GM18861 (cell line): Measurements from ENCODE around the gene HCN4.

ENCODE experiments used
- ATAC-seq: cut with Tn5 transposase; IDR thresholded peaks from one replicate; pipeline ENCODE4 v1.9.1; 2021; ENCODE audit not compliant: unreplicated experiment

Gene HCN4

GRCh38 chr15:73346735-73347312 lies 21.9 kb downstream of the HCN4 start:
- no peak for ATAC-seq

GRCh38 chr15:73345658-73346057 lies 23.1 kb downstream of the HCN4 start:
- ATAC-seq: no peak

- ATAC-seq: no peak
These were observed 24.7 kb downstream of the HCN4 start for GRCh38 chr15:73344056-73344455.

- ATAC-seq: no peak
These were observed 26.7 kb downstream of the HCN4 start for GRCh38 chr15:73341886-73342600.

- no peak for ATAC-seq
These were observed 28.1 kb downstream of the HCN4 start for GRCh38 chr15:73340502-73341192.

GRCh38 chr15:73338606-73339374 lies 30.0 kb downstream of the HCN4 start:
- no peak for ATAC-seq

- ATAC-seq: no peak
These were observed 30.7 kb downstream of the HCN4 start for GRCh38 chr15:73338058-73338457.

GRCh38 chr15:73337187-73337586 lies 31.6 kb downstream of the HCN4 start:
- ATAC-seq: no peak

GRCh38 chr15:73336756-73337155 lies 32.0 kb downstream of the HCN4 start:
- no peak for ATAC-seq

- ATAC-seq: no peak
These were observed 33.3 kb downstream of the HCN4 start for GRCh38 chr15:73335471-73335870.

- no peak for ATAC-seq
These were observed 33.7 kb downstream of the HCN4 start for GRCh38 chr15:73335026-73335425.

- no peak for ATAC-seq
These were observed 34.7 kb downstream of the HCN4 start for GRCh38 chr15:73334086-73334485.

GRCh38 chr15:73333001-73333400 lies 35.8 kb downstream of the HCN4 start:
- no peak for ATAC-seq

GRCh38 chr15:73331991-73332925 lies 36.5 kb downstream of the HCN4 start:
- no peak for ATAC-seq

- no peak for ATAC-seq
These were observed 37.3 kb downstream of the HCN4 start for GRCh38 chr15:73331501-73331900.

- ATAC-seq: no peak
These were observed 38.3 kb downstream of the HCN4 start for GRCh38 chr15:73330206-73331051.

- no peak for ATAC-seq
These were observed 39.1 kb downstream of the HCN4 start for GRCh38 chr15:73329501-73330200.

- ATAC-seq: no peak
These were observed 39.8 kb downstream of the HCN4 start for GRCh38 chr15:73328981-73329380.
